ENCODE data around the gene TFB2M. TPM values are rescaled to one million over a fixed set of nuclear protein-coding genes. Genes with fewer than 3 reads are reported as not detected.
A peak's percentile ranks its signal among the peaks of the same experiment; 100 is the strongest.
"Not testable (repeated sequence)": the region's sequence is repeated elsewhere in the genome, so short reads cannot be mapped to it uniquely, and the experiment has no call there.

Gene TFB2M
- polyA plus RNA-seq, 3 donors, result 4.9 to 9.7 (median 7.9) TPM

GRCh38 chr1:246564839-246565750, 966 bp downstream of the TFB2M start:
- 32% methylated on average over 27 of the region's 33 CpGs for WGBS (ENCODE audit: insufficient coverage)
- peak overlapping the region in 1 of 2 donors; percentile 92 for H3K27ac ChIP-seq (ENCODE audit: low read depth in 1 of 2, low read length in 2 of 2)
- H3K9me3 Mint-ChIP-seq, result peaks cover 0 to 5% (median 0%) of the 10 kb centered on the region in 7 donors
- peaks cover 12 to 32% of the 10 kb centered on the region in 2 donors for H3K36me3 ChIP-seq (replicated peaks in 1 of 2; ENCODE audit: control insufficient read depth in 1 of 2, insufficient read depth in 2 of 2, low read length in 2 of 2)
- no peaks in the 10 kb centered on the region for H4K20me1 ChIP-seq (ENCODE audit: insufficient read depth, low read length)
- no peak for DNase-seq
- H3K4me1 ChIP-seq (ENCODE audit: control insufficient read depth in 1 of 2, insufficient read depth in 2 of 2, low read length in 2 of 2), result peaks cover 36 to 50% of the 10 kb centered on the region in 2 donors
- peaks cover 35% of the 10 kb centered on the region for H3K4me1 Mint-ChIP-seq
- H3K4me3 Mint-ChIP-seq, result peak overlapping the region; percentile 98
- no peaks in the 10 kb centered on the region for H3K27me3 ChIP-seq (ENCODE audit: control insufficient read depth in 2 of 2, insufficient read depth in 2 of 2, low read length in 2 of 2)
- H3K27ac Mint-ChIP-seq, result peak overlapping the region; percentile 62 to 98 (median 94)
- H3K4me3 ChIP-seq (replicated peaks in 1 of 3; ENCODE audit: low read depth in 2 of 3, low read length in 3 of 3), result peak overlapping the region; percentile 89 to 99 (median 96)
- H3K4me2 ChIP-seq (replicated peaks; ENCODE audit: extremely low read depth, low read length, poor library complexity, severe bottlenecking), result peak overlapping the region; percentile 78
- H3K9ac ChIP-seq (ENCODE audit: insufficient read depth, low read length, poor library complexity, severe bottlenecking), result peak overlapping the region; percentile 93
- peaks cover 78% of the 10 kb centered on the region for H3K79me2 ChIP-seq (ENCODE audit: insufficient read depth, low read length)
- peaks cover 16 to 29% of the 10 kb centered on the region in 2 donors for H3K36me3 Mint-ChIP-seq
- no peak for TF ChIP-seq CTCF (IDR thresholded peaks at IDR 0.05)
- H3K27me3 Mint-ChIP-seq (ENCODE audit: low read depth in 3 of 3), result no peaks in the 10 kb centered on the region
- H2AFZ ChIP-seq (ENCODE audit: insufficient read depth, low read depth, low read length, poor library complexity, severe bottlenecking), result peak overlapping the region; percentile 92
- intact Hi-C loops (cut with micrococcal nuclease), result loop anchor here in 1 of 2 donors (5.0 kb wide), 1 partner anchor 42 kb away; no protein-coding TSS in a partner anchor
- no peaks in the 10 kb centered on the region for H3K9me3 ChIP-seq (replicated peaks in 1 of 2; ENCODE audit: control insufficient read depth in 1 of 2, insufficient read depth in 1 of 2, low read length in 2 of 2)

GRCh38 chr1:246560833-246561232, 5.2 kb downstream of the TFB2M start:
- H3K27me3 ChIP-seq (ENCODE audit: control insufficient read depth in 2 of 2, insufficient read depth in 2 of 2, low read length in 2 of 2); H3K9ac ChIP-seq (ENCODE audit: insufficient read depth, low read length, poor library complexity, severe bottlenecking); H3K27ac ChIP-seq (ENCODE audit: low read depth in 1 of 2, low read length in 2 of 2); H2AFZ ChIP-seq (ENCODE audit: insufficient read depth, low read depth, low read length, poor library complexity, severe bottlenecking); H3K4me3 ChIP-seq (replicated peaks in 1 of 3; ENCODE audit: low read depth in 2 of 3, low read length in 3 of 3); H3K9me3 ChIP-seq (replicated peaks in 1 of 2; ENCODE audit: control insufficient read depth in 1 of 2, insufficient read depth in 1 of 2, low read length in 2 of 2); H3K27me3 Mint-ChIP-seq (ENCODE audit: low read depth in 3 of 3); intact Hi-C loops (cut with micrococcal nuclease); DNase-seq; H3K4me3 Mint-ChIP-seq; H3K4me2 ChIP-seq (replicated peaks; ENCODE audit: extremely low read depth, low read length, poor library complexity, severe bottlenecking); H3K9me3 Mint-ChIP-seq: not testable (repeated sequence)
- peaks cover 44 to 74% of the 10 kb centered on the region in 2 donors for H3K36me3 ChIP-seq (replicated peaks in 1 of 2; ENCODE audit: control insufficient read depth in 1 of 2, insufficient read depth in 2 of 2, low read length in 2 of 2)
- peaks cover 48% of the 10 kb centered on the region for H3K79me2 ChIP-seq (ENCODE audit: insufficient read depth, low read length)
- peaks cover 9 to 19% of the 10 kb centered on the region in 2 donors for H3K4me1 ChIP-seq (ENCODE audit: control insufficient read depth in 1 of 2, insufficient read depth in 2 of 2, low read length in 2 of 2)
- H3K36me3 Mint-ChIP-seq, result peaks cover 38 to 64% of the 10 kb centered on the region in 2 donors
- H3K27ac Mint-ChIP-seq, result peak overlapping the region in 1 of 7 donors; percentile 37
- H3K4me1 Mint-ChIP-seq, result peaks cover 14% of the 10 kb centered on the region
- peaks cover 10% of the 10 kb centered on the region for H4K20me1 ChIP-seq (ENCODE audit: insufficient read depth, low read length)
- WGBS (ENCODE audit: insufficient coverage), result 98% methylated on average over 5 of the region's 10 CpGs

All from CD14-positive monocyte (primary cell).